B cell (primary cell): Measurements from ENCODE around the gene PHRF1. TPM values are rescaled to one million over a fixed set of nuclear protein-coding genes. Genes with fewer than 3 reads are reported as not detected.

Experiments used
- ATAC-seq: fragments of 200-7000 bp; cut with Tn5 transposase; one replicate; pipeline ENCODE4 v1.10.0; 2021; ENCODE audit warnings: low read depth, mild to moderate bottlenecking, moderate number of reproducible peaks, moderate library complexity
- CTCF ChIA-PET: fragments of 350-600 bp; sonication (Branson Sonifier 250); formaldehyde crosslinking; loops from one replicate; lab custom pipeline; 2021; ENCODE audit warnings: antibody characterized with exemption, inconsistent platforms; lab: Charles Lee
- POLR2A ChIA-PET: fragments of 350-600 bp; sonication (Branson Sonifier 250); formaldehyde crosslinking; loops from one replicate; lab custom pipeline; 2021; ENCODE audit warnings: antibody characterized with exemption; lab: Charles Lee
- DNase-seq: peaks from one replicate; pipeline ENCODE4 v3.0.0; 2013
- H2AFZ ChIP-seq: 2 replicates; pipeline ENCODE4 v1.6.1; 2012; ENCODE audit warnings: mild to moderate bottlenecking, low read depth, low read length; ENCODE audit not compliant: insufficient read depth, poor library complexity, severe bottlenecking
- H3K27ac ChIP-seq, 2 donors: 1 replicate in 1 of 2; 2 replicates in 1 of 2; pipeline ENCODE4 v1.5.1; 2012 to 2013; ENCODE audit warnings: low read length in 2 of 2, mild to moderate bottlenecking in 2 of 2, moderate library complexity in 1 of 2
- H3K27me3 ChIP-seq, 4 experiments: fragments of 200-600 bp in 1 of 4; sonication (generic) in 1 of 4; replicated peaks in 1 of 4; 1 replicate in 2 of 4; 2 replicates in 2 of 4; pipeline versions ENCODE4 v1.6.1 to v1.7.0; 2013 to 2016; ENCODE audit warnings: low read length in 3 of 4, mild to moderate bottlenecking in 2 of 4, mixed read lengths in 1 of 4, moderate library complexity in 1 of 4; ENCODE audit not compliant: insufficient read depth in 4 of 4, control insufficient read depth in 3 of 4; ENCODE audit errors: control extremely low read depth in 1 of 4
- H3K36me3 ChIP-seq, 2 experiments: replicated peaks in 1 of 2; 1 replicate in 1 of 2; 2 replicates in 1 of 2; pipeline versions ENCODE4 v1.6.1 to v1.7.1; 2013; ENCODE audit warnings: low read length in 1 of 2; ENCODE audit not compliant: insufficient read depth in 2 of 2, control insufficient read depth in 1 of 2; ENCODE audit errors: control extremely low read depth in 1 of 2, extremely low read depth in 1 of 2
- H3K4me1 ChIP-seq, 2 donors: fragments of 200-600 bp in 1 of 2; sonication (generic) in 1 of 2; 1 replicate in 1 of 2; 2 replicates in 1 of 2; pipeline versions ENCODE4 v1.5.1 to v1.6.1; 2013 to 2017; ENCODE audit warnings: low read length in 2 of 2; ENCODE audit not compliant: control insufficient read depth in 2 of 2, insufficient read depth in 2 of 2
- H3K4me2 ChIP-seq: replicated peaks from 2 replicates; pipeline ENCODE3; 2012; ENCODE audit warnings: mild to moderate bottlenecking, low read depth, low read length; ENCODE audit not compliant: poor library complexity, severe bottlenecking
- H3K4me3 ChIP-seq, 5 experiments: fragments of 200-600 bp in 1 of 5; sonication (generic) in 1 of 5; 1 replicate in 3 of 5; 2 replicates in 2 of 5; pipeline versions ENCODE4 v1.5.1 to v1.7.0; 2011 to 2016; ENCODE audit warnings: low read length in 4 of 5, mild to moderate bottlenecking in 4 of 5, low read depth in 2 of 5, control low read depth in 1 of 5, moderate library complexity in 1 of 5; ENCODE audit not compliant: insufficient read depth in 1 of 5; ENCODE audit errors: control extremely low read depth in 1 of 5, extremely low read depth in 1 of 5
- H3K79me2 ChIP-seq: fragments of 200-600 bp; sonication (generic); one replicate; pipeline ENCODE4 v1.6.0; 2016; ENCODE audit warnings: low read length; ENCODE audit not compliant: control insufficient read depth, insufficient read depth
- H3K9ac ChIP-seq: fragments of 200-600 bp; sonication (generic); 2 replicates; pipeline ENCODE4 v1.6.1; 2017; ENCODE audit warnings: mild to moderate bottlenecking, low read length, moderate library complexity
- H3K9me3 ChIP-seq, 3 donors: one replicate each; pipeline versions ENCODE4 v1.6.1 to v1.7.1; 2013; ENCODE audit warnings: low read length in 2 of 3; ENCODE audit not compliant: control insufficient read depth in 2 of 3, insufficient read depth in 1 of 3; ENCODE audit errors: control extremely low read depth in 1 of 3
- H4K20me1 ChIP-seq: 2 replicates; pipeline ENCODE4 v1.6.0; 2012; ENCODE audit warnings: mild to moderate bottlenecking, low read length; ENCODE audit not compliant: insufficient read depth, control insufficient read depth, poor library complexity, severe bottlenecking
- H3K27ac Mint-ChIP-seq: one replicate; pipeline ENCODE4 v1.8.0; 2021; ENCODE audit warnings: mixed read lengths
- H3K27me3 Mint-ChIP-seq: one replicate; pipeline ENCODE4 v1.8.0; 2021; ENCODE audit warnings: mixed read lengths
- H3K4me1 Mint-ChIP-seq: one replicate; pipeline ENCODE4 v1.8.0; 2021; ENCODE audit warnings: mixed read lengths
- H3K4me3 Mint-ChIP-seq: one replicate; pipeline ENCODE4 v1.8.0; 2021; ENCODE audit warnings: mixed read lengths
- H3K9me3 Mint-ChIP-seq: one replicate; pipeline ENCODE4 v1.8.0; 2022; ENCODE audit warnings: mixed read lengths; ENCODE audit not compliant: insufficient read depth
- EZH2 ChIP-seq: IDR thresholded peaks from 2 replicates; pipeline ENCODE4 v1.6.1; 2012; ENCODE audit warnings: borderline replicate concordance, low read depth, mild to moderate bottlenecking, moderate library complexity, low read length; ENCODE audit not compliant: insufficient read depth, poor library complexity, severe bottlenecking
- WGBS: methylation state at CpG from one replicate; pipeline ENCODE4 v1.1.5; 2013; ENCODE audit warnings: missing lambda C conversion rate; ENCODE audit not compliant: insufficient coverage; 5-methylcytosine and 5-hydroxymethylcytosine counted together
- intact Hi-C: fragments of 100-400 bp; cut with micrococcal nuclease; formaldehyde crosslinking; loops from one replicate; pipeline ENCODE4 v1.10.0; 2022
- polyA plus RNA-seq: library from polyadenylated mRNA; depleted of rRNA; stranded (reverse); fragments of >200 nt; gene quantifications from 2 replicates; pipeline ENCODE4 v1.2.3, GENCODE V29; 2012
- total RNA-seq, 2 donors: library from RNA; stranded (reverse); fragments of 120-200 nt in 1 of 2; gene quantifications; 1 replicate in 1 of 2; 2 replicates in 1 of 2; pipeline versions ENCODE4 v1.2.3 to v1.2.4, GENCODE V29; 2013 to 2022
- TF ChIP-seq, protein P1 (sequence below): fragments of 200-600 bp; IDR thresholded peaks from one replicate; pipeline ENCODE4 v1.8.0; 2022; ENCODE audit warnings: antibody characterized with exemption, mild to moderate bottlenecking

The PHRF1 gene
- total and polyA plus RNA-seq, 2 donors (not counting 1 experiment from before 2014, with no cell fraction given), result 22.3 to 57.9 TPM

DNA sequence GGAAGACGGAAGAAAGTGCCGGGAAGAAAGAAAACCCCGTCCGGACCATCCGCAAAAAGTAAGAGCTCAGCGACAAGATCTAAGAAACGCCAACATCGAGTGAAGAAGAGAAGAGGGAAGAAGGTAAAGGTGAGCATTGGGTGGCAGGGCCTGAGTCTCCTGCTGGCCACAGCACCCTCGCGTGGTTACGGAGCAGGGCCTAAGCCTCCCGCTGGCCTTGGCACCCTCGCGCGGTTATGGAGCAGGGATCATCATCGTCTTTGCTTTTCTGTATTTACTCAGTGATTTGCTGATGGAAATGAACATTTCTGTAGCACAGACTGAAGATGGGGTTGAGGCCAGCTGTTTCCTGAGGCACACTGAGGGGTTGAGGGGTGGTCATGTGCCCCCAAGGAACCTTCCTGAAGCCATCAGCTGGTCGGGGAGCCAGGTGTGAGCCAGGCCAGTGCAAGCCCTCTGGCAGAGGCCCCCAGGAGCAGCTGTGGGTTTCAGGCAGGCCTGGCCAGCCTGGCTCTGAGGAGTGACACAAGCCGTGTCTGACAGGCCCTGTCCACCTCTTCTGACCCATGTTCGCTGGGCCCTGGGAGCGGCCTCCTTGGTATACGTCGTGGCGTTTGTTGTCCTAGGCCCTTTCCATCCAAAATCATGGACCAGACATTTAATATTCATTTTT is 25.4 kb downstream of the PHRF1 start:
- Histone ChIP-seq H2AFZ (no peak overlapping the region), H3K4me1 (no peaks in the 10 kb centered on the region), H3K79me2 (peaks cover 27% of the 10 kb centered on the region), H3K27me3 (no peaks in the 10 kb centered on the region), H3K36me3 (peaks cover 0 to 70% of the 10 kb centered on the region in 2 experiments), H3K9me3 (no peaks in the 10 kb centered on the region), H4K20me1 (peaks cover 31% of the 10 kb centered on the region), H3K4me2 (no peak overlapping the region), H3K9ac (no peak overlapping the region), H3K27ac (no peak overlapping the region), H3K4me3 (no peak overlapping the region)
- intact Hi-C loops, result no loop called here
- TF ChIP-seq EZH2, result no peak
- TF ChIP-seq, protein P1, sequence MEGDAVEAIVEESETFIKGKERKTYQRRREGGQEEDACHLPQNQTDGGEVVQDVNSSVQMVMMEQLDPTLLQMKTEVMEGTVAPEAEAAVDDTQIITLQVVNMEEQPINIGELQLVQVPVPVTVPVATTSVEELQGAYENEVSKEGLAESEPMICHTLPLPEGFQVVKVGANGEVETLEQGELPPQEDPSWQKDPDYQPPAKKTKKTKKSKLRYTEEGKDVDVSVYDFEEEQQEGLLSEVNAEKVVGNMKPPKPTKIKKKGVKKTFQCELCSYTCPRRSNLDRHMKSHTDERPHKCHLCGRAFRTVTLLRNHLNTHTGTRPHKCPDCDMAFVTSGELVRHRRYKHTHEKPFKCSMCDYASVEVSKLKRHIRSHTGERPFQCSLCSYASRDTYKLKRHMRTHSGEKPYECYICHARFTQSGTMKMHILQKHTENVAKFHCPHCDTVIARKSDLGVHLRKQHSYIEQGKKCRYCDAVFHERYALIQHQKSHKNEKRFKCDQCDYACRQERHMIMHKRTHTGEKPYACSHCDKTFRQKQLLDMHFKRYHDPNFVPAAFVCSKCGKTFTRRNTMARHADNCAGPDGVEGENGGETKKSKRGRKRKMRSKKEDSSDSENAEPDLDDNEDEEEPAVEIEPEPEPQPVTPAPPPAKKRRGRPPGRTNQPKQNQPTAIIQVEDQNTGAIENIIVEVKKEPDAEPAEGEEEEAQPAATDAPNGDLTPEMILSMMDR, result no peak
- Mint-ChIP-seq H3K4me3 (no peak overlapping the region), H3K9me3 (no peaks in the 10 kb centered on the region), H3K4me1 (no peaks in the 10 kb centered on the region), H3K27ac (no peak overlapping the region), H3K27me3 (no peaks in the 10 kb centered on the region)
- ATAC-seq, result no peak
- 94% methylated on average over 17 of the region's 23 CpGs for WGBS
- POLR2A ChIA-PET, result interaction anchor here (0.7 kb wide), 1 partner anchor 110 kb away, joined by 4 read pairs; no protein-coding TSS in a partner anchor
- CTCF ChIA-PET, result no interaction called here
- DNase-seq, result no peak

DNA sequence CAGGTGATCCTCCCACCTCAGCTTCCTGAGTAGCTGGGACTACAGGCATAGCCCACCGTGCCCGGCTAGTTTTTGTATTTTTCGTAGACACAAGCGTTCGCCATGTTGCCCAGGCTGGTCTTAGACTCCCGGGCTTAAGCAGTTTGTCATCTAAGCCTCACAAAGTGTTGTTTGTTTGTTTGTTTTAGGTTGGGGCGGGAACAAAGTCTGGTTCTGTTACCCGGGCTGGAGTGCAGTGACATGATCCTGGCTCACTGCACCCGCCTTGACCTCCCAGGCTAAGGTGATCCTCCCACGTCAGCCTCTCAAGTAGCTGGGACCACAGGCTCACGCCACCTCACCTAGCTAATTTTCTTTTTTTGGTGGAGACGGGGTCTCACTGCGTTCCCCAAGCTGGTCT is 26.9 kb downstream of the PHRF1 start:
- Histone ChIP-seq H3K27ac (no peak overlapping the region), H3K4me2 (no peak overlapping the region), H3K4me1 (no peaks in the 10 kb centered on the region), H3K79me2 (peaks cover 18% of the 10 kb centered on the region), H3K9me3 (no peaks in the 10 kb centered on the region), H3K27me3 (no peaks in the 10 kb centered on the region), H2AFZ (no peak overlapping the region), H3K9ac (no peak overlapping the region), H3K4me3 (no peak overlapping the region), H3K36me3 (peaks cover 0 to 71% of the 10 kb centered on the region in 2 experiments), H4K20me1 (peaks cover 26% of the 10 kb centered on the region)
- TF ChIP-seq EZH2, result no peak
- TF ChIP-seq, protein P1, result no peak
- DNase-seq (no peak), ATAC-seq (no peak)
- 98% methylated on average over 10 of the region's 13 CpGs for WGBS
- ChIA-PET CTCF (no interaction called here), POLR2A (interaction anchor here (1.2 kb wide), 1 partner anchor 9 kb away, joined by 3 read pairs; no protein-coding TSS in a partner anchor)
- Mint-ChIP-seq H3K4me1 (no peaks in the 10 kb centered on the region), H3K27ac (no peak overlapping the region), H3K9me3 (no peaks in the 10 kb centered on the region), H3K4me3 (no peak overlapping the region), H3K27me3 (no peaks in the 10 kb centered on the region)
- intact Hi-C loops, result no loop called here
